SH-SY5Y (cell line): ENCODE results near the gene ENAH.

Experiments
- GATA2 ChIP-seq: IDR thresholded peaks from 2 replicates; pipeline ENCODE4 v1.6.1; 2011; ENCODE audit warnings: mild to moderate bottlenecking, low read depth, low read length
- GATA3 ChIP-seq: IDR thresholded peaks from 2 replicates; pipeline ENCODE4 v1.6.1; 2011; ENCODE audit warnings: low read depth, mild to moderate bottlenecking, low read length, moderate library complexity

The ENAH gene

GRCh38 chr1:225481738-225482137 lies 171.2 kb downstream of the ENAH start:
- TF ChIP-seq GATA2, result no peak

GRCh38 chr1:225480825-225481434 lies 172.0 kb downstream of the ENAH start:
- TF ChIP-seq GATA2 (no peak), GATA3 (no peak)

GRCh38 chr1:225479996-225480720 lies 172.8 kb downstream of the ENAH start:
- TF ChIP-seq GATA2 (no peak), GATA3 (no peak)

GRCh38 chr1:225479341-225479740 lies 173.6 kb downstream of the ENAH start:
- TF ChIP-seq GATA2, result no peak
- TF ChIP-seq GATA3, result no peak

- no peak for TF ChIP-seq GATA3
- TF ChIP-seq GATA2, result no peak
These were observed 175.5 kb downstream of the ENAH start for GRCh38 chr1:225477296-225477911.

GRCh38 chr1:225476538-225476988 lies 176.4 kb downstream of the ENAH start:
- TF ChIP-seq GATA2 (no peak), GATA3 (no peak)

- no peak for TF ChIP-seq GATA2
- no peak for TF ChIP-seq GATA3
These were observed 176.8 kb downstream of the ENAH start for GRCh38 chr1:225476100-225476511.

- no peak for TF ChIP-seq GATA2
- TF ChIP-seq GATA3, result no peak
These were observed 177.7 kb downstream of the ENAH start for GRCh38 chr1:225474986-225475820.

- TF ChIP-seq GATA3 (no peak), GATA2 (no peak)
These were observed 178.4 kb downstream of the ENAH start for GRCh38 chr1:225474439-225474985.

- TF ChIP-seq GATA3 (no peak), GATA2 (no peak)
These were observed 181.2 kb downstream of the ENAH start for GRCh38 chr1:225471453-225472301.

- TF ChIP-seq GATA2, result no peak
- no peak for TF ChIP-seq GATA3
These were observed 181.8 kb downstream of the ENAH start for GRCh38 chr1:225471109-225471452.

- no peak for TF ChIP-seq GATA2
These were observed 182.5 kb downstream of the ENAH start for GRCh38 chr1:225470211-225471108.

- no peak for TF ChIP-seq GATA2
- TF ChIP-seq GATA3, result no peak
These were observed 183.9 kb downstream of the ENAH start for GRCh38 chr1:225469051-225469450.
